GM19395 (cell line): ENCODE measurements around the gene GYG1.

Experiments used
- ATAC-seq: cut with Tn5 transposase; IDR thresholded peaks from one replicate; pipeline ENCODE4 v1.9.1; 2021; ENCODE audit warnings: mild to moderate bottlenecking, moderate library complexity; ENCODE audit not compliant: unreplicated experiment

Gene GYG1

GRCh38 chr3:149016669-149017541 lies 25.6 kb downstream of the GYG1 start:
- ATAC-seq = no peak

DNA sequence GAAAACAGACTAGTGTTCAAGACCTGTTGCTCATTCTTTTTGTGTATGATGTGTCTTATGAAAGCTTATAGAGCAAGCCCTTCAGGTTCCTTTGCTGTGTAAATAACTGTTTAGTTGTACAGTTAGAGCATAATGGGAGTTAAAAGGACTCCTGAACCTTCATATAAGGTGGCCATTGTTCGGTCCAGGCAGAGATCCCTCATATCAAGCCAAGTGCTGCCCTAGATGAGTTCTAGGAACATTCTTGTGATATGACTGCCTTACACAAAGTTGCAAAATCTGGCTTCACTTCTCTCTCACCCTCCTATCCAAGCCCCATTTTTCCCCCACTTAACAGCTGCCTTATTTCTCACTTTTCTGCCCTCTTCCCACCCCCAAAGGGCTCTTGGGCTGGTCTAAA lies 26.9 kb downstream of the GYG1 start:
- ATAC-seq = no peak

DNA sequence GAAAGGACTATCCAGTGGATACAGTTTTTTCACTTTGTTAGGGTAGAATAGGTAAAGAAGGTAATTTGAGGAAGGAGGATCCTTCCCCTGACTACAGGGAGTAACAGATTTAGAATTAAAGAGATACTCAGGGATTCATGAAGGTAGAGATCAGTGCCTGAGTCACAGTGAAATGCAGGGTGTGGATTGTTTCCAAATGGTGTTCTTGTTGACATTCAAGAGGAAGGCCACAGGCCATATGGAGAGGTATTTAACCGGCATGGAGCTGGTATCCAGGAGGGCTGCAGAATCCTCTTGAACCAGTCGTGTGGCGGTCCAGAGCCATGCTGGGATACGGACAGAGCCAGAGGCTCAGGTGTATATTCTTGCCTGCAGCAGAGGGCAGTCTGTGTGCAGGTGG lies 28.2 kb downstream of the GYG1 start:
- no peak for ATAC-seq

DNA sequence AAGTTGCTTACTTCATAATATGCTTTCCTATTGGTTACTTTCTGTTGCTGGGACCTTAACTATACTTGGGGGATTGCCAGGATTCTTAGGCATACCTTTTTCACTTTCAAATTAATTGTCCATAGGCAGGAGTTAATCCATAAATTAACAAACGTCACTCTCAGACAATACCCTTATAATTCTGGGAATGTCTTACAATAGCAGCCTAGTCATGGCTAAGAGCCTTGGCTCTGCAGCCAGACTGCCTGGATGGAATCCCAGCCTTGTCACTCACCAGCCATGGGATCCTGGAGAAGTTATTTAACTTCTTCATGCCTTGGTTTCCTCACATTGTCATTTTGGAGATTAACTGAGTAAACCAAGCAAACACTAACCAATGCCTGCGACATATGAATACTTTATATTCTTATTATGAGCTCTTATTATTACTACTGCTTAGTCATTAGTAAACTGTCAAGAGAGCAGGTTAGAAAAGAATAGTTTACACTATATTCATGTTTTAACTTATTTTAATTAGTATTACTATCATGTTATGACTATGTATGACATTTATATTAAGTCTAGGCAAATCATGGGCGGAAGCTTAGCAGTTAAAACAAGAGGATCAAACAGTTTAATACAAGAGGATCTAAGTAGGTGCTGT lies 29.0 kb downstream of the GYG1 start:
- no peak for ATAC-seq

- ATAC-seq = no peak
Observed at GRCh38 chr3:149020839-149021252, 29.5 kb downstream of the GYG1 start.

GRCh38 chr3:149021830-149022229 lies 30.5 kb downstream of the GYG1 start:
- ATAC-seq = no peak

DNA sequence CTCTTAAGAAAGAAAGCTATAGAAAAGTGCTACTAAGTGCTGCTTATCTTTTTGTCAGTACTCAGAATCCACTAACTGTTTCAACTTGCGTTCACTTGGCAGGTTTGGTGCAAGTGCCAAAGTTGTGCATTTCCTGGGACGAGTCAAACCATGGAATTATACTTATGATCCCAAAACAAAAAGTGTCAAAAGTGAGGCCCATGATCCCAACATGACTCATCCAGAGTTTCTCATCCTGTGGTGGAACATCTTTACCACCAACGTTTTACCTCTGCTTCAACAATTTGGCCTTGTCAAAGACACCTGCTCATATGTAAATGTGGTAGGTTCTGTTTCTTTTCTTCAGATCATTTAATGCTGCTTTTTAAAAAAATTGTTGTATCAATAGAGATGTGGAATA lies 32.6 kb downstream of the GYG1 start:
- ATAC-seq = no peak

- ATAC-seq = no peak
Observed at GRCh38 chr3:149026718-149027117, 35.4 kb downstream of the GYG1 start.

DNA sequence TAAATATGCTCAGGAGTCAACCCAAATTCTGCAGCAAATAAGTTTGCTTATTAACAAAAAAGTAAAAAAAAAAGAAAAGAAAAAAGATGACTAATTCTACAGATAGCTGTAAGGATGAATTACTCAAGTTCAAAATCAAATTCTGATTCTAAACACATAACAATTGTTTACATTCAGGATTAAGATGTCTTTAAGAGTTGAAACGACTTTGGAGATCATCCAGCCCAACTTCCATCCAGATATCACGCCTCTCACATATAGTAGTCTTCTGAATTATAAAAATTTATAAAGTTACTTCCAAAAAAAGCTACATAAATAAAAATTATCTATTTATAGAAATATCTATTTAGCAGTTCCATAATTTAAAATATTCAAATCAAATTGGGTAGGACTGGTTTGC lies 39.8 kb downstream of the GYG1 start:
- ATAC-seq = no peak

GRCh38 chr3:149037684-149038083 lies 46.3 kb downstream of the GYG1 start:
- ATAC-seq = no peak

DNA sequence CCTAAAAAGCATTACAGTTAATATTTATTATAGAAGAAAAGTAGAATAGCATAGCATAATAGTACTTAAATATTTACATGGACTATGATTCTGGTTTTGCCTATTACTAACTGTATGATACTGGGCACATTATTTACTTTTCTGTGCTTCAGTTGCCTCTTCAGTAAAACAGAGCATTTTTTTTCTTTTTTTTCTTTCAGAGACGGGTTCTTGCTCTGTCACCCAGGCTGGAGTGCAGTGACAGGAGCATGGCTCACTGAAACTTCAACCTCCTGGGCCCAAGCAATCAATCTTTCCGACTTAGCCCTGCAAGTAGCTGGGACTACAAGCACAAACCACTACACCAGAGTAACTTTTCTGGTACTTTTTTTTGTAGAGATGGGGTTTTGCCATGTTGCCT lies 47.0 kb downstream of the GYG1 start:
- ATAC-seq = no peak

- peak; percentile 95 for ATAC-seq
Observed at GRCh38 chr3:149042789-149043386, 51.5 kb downstream of the GYG1 start.

DNA sequence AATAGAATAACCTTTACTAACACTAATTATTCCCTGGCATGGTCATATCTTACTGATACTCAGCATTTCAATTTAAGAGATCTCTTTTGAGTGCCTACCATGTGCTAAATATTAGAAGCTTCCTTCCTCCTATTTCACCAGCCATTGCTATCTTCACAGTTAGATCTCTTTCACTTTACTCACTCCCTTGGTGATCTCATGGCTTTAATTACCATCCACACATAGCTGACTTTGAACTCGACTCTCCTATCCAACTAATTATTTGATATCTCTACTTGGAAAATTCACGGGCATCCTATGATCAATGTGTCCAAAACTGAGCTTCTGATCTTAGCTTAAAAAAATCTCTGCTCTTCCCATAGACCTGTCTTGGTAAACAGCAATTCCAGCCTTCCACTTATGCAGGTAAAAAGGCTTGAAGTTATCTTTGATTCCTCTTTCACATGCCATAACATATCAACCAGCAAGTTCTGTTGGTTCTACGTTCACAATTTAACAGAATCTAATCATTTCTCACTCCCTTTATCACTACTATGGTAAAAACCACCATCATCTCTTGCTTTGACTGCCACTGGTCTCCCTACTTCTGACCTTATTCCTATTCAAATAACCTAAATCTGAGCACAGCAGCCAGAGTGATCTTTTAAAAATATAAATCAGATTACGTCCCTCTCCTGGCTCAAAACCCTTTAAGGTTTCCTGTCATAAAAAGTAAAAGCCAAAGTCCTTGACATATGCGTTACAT lies 53.2 kb downstream of the GYG1 start:
- no peak for ATAC-seq

DNA sequence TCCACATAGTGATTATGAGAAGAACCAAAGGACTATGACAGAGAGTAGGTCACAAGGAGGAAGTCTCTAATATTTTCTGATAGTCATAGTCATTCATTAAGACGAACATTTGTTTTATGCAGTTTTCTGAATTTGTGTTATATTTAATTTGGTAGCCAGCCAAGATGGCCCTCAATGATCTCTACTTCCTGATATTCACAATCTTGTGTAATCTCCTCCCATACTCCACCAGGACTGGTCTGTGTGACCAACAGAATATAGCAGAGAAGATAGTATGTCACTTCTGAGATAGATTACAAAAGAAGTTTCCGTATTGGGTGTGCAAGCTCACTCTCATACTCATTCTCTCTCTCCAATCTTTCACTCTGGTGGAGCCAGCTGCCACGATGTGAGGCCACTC lies 64.2 kb downstream of the GYG1 start:
- no peak for ATAC-seq

DNA sequence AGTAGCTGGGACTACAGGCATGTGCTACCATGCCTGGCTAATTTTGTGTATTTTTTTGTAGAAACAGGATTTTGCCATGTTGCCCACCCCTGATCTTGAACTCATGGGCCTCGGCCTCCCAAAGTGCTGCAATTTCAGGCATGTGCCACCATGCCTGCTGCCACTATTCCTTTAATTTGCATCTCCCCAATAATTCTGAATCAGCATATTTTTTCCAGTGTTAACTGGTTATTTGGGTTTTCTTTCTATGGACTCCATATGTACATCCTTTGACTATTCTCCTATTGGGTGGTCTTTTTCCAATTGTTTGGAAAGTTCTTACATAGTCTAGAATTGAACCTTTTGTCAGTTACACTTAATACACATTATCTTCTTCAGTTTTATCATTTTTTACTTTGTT lies 66.9 kb downstream of the GYG1 start:
- ATAC-seq = no peak

GRCh38 chr3:149058602-149059001 lies 67.3 kb downstream of the GYG1 start:
- ATAC-seq = peak; percentile 89

GRCh38 chr3:149061776-149062175 lies 70.4 kb downstream of the GYG1 start:
- no peak for ATAC-seq

DNA sequence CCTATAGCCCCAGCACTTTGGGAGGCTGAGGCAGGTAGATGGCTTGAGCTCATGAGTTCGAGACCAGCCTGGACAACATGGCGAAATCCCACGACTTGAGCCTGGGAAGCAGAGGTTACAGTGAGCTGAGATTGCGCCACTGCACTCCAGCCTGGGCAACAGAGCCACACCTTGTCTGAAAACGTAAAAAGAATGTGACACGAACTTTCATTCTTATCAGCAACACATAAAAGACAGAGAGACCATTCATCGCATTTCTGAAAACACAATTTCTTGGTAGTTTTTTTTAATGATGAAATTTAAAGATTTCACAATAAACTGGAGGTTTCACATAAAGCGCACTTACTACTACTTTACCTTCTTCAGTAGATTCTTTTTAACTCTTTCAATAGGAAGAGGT lies 76.5 kb downstream of the GYG1 start:
- ATAC-seq = no peak
